ENCODE measurements around the gene PCBP2. TPM values are rescaled to one million over a fixed set of nuclear protein-coding genes. Genes with fewer than 3 reads are reported as not detected.
A peak's percentile ranks its signal among the peaks of the same experiment; 100 is the strongest.

The PCBP2 gene
- polyA plus RNA-seq, 2 of the 4 experiments (the other 2 are of a cell fraction), result 367 to 546 TPM

- DNase-seq (ENCODE audit: low read depth in 1 of 2, low spot score in 1 of 2) (no peak), ATAC-seq (no peak), FAIRE-seq (no peak)
- no peak overlapping the region for H3K4me3 ChIP-seq
- H3K9me3 ChIP-seq, result no peaks in the 10 kb centered on the region
- peaks cover 27% of the 10 kb centered on the region for H3K4me1 ChIP-seq
- TF ChIP-seq KDM1A (IDR thresholded peaks at IDR 0.05; ENCODE audit: low read depth) (no peak), EP300 (IDR thresholded peaks at IDR 0.05) (no peak), REST (IDR thresholded peaks at IDR 0.05) (no peak), HOXB13 (CRISPR knock-in tag; IDR thresholded peaks at IDR 0.05; ENCODE audit: low read depth) (no peak), ZSCAN20 (CRISPR knock-in tag; IDR thresholded peaks at IDR 0.05) (no peak), EHMT2 (IDR thresholded peaks at IDR 0.05; ENCODE audit: low read depth) (no peak), POLR2AphosphoS2 (conservative IDR thresholded peaks at IDR 0.05; ENCODE audit: low read length) (no peak), BHLHE40 (IDR thresholded peaks at IDR 0.05; ENCODE audit: low read depth, low read length) (no peak), MAFK (IDR thresholded peaks at IDR 0.05; ENCODE audit: partially characterized antibody) (no peak), SMC3 (IDR thresholded peaks at IDR 0.05) (no peak), PHF8 (IDR thresholded peaks at IDR 0.05; ENCODE audit: borderline replicate concordance, low read depth) (no peak), RARB (CRISPR knock-in tag; IDR thresholded peaks at IDR 0.05) (no peak), JUNB (IDR thresholded peaks at IDR 0.05) (no peak), HOXB5 (CRISPR knock-in tag; IDR thresholded peaks at IDR 0.05) (no peak), TFCP2L1 (CRISPR knock-in tag; IDR thresholded peaks at IDR 0.05) (no peak), CEBPB (IDR thresholded peaks at IDR 0.05) (no peak), E2F6 (IDR thresholded peaks at IDR 0.05; ENCODE audit: borderline replicate concordance, low read depth) (no peak), NR3C1 (IDR thresholded peaks at IDR 0.05) (no peak)
- 80% methylated on average over 9 of the region's 10 CpGs for WGBS (ENCODE audit: missing lambda C conversion rate)
- CTCF ChIA-PET, result interaction anchor here (1.0 to 13.1 kb wide), 6 partner anchors 15 to 177 kb away, joined by 3 to 169 read pairs (median 6); partner anchors contain the start of genes AAAS and ATP5MC2
- POLR2A ChIA-PET, result no interaction called here
- H3K4me2 ChIP-seq, result peak overlapping the region; percentile 91; the same call in 2 of the 3 replicates
- no peak overlapping the region for H3K27ac ChIP-seq
Measured at GRCh38 chr12:53502983-53503728, 51.3 kb downstream of the PCBP2 start.

GRCh38 chr12:53504004-53504920 is 52.4 kb downstream of the PCBP2 start:
- CTCF ChIA-PET, result interaction anchor here (1.0 to 13.1 kb wide), 9 partner anchors 11 to 178 kb away, joined by 3 to 169 read pairs (median 3); partner anchors contain the start of genes AAAS and ATP5MC2
- no peak overlapping the region for H3K4me2 ChIP-seq
- no peak overlapping the region; a peak in 1 of 6 replicates for H3K27ac ChIP-seq
- ATAC-seq (no peak), FAIRE-seq (no peak), DNase-seq (ENCODE audit: low read depth in 1 of 2, low spot score in 1 of 2) (no peak)
- no peak for TF ChIP-seq ZNF302 (CRISPR knock-in tag; IDR thresholded peaks at IDR 0.05)
- no peak for TF ChIP-seq RAD21 (conservative IDR thresholded peaks at IDR 0.05 in 1 of 2, IDR thresholded peaks at IDR 0.05 in 1 of 2)
- TF ChIP-seq KDM5A (IDR thresholded peaks at IDR 0.05), result no peak
- TF ChIP-seq MAFK (IDR thresholded peaks at IDR 0.05; ENCODE audit: partially characterized antibody), result no peak
- no peak for TF ChIP-seq CHD2 (IDR thresholded peaks at IDR 0.05; ENCODE audit: low read length, partially characterized antibody)
- TF ChIP-seq SREBF2 (IDR thresholded peaks at IDR 0.05), result no peak
- no peak for TF ChIP-seq HMGXB4 (CRISPR knock-in tag; IDR thresholded peaks at IDR 0.05; ENCODE audit: borderline replicate concordance)
- no peak for TF ChIP-seq JUNB (IDR thresholded peaks at IDR 0.05)
- TF ChIP-seq GATA3 (IDR thresholded peaks at IDR 0.05; ENCODE audit: borderline replicate concordance), result no peak
- TF ChIP-seq TFCP2L1 (CRISPR knock-in tag; IDR thresholded peaks at IDR 0.05), result no peak
- H3K9me3 ChIP-seq, result no peaks in the 10 kb centered on the region
- H3K4me1 ChIP-seq, result peaks cover 21% of the 10 kb centered on the region
- 84% methylated on average over 14 of the region's 14 CpGs for WGBS (ENCODE audit: missing lambda C conversion rate)
- H3K4me3 ChIP-seq, result no peak overlapping the region
- POLR2A ChIA-PET, result no interaction called here

Measured in A549 (cell line).